CD14-positive monocyte (primary cell): ENCODE results near the gene PPP2R2C. TPM values are rescaled to one million over a fixed set of nuclear protein-coding genes. Genes with fewer than 3 reads are reported as not detected.

Source experiments
- DNase-seq, 3 donors: peaks; one replicate each; pipeline ENCODE4 v3.0.0-alpha.2; 2011 to 2022
- H2AFZ ChIP-seq: 2 replicates; pipeline ENCODE4 v1.6.0; 2012; ENCODE audit warnings: mild to moderate bottlenecking, low read depth, low read length, inconsistent platforms; ENCODE audit not compliant: insufficient read depth, poor library complexity, severe bottlenecking
- H3K27ac ChIP-seq, 2 donors: 1 replicate in 1 of 2; 2 replicates in 1 of 2; pipeline ENCODE4 v1.5.1; 2012 to 2013; ENCODE audit warnings: low read length in 2 of 2, control low read depth in 1 of 2, inconsistent platforms in 1 of 2, low read depth in 1 of 2, mild to moderate bottlenecking in 1 of 2
- H3K27me3 ChIP-seq, 2 donors: one replicate each; pipeline versions ENCODE4 v1.6.0 to v1.6.1; 2011 to 2013; ENCODE audit warnings: low read length in 2 of 2; ENCODE audit not compliant: control insufficient read depth in 2 of 2, insufficient read depth in 2 of 2
- H3K36me3 ChIP-seq, 2 donors: replicated peaks in 1 of 2; 1 replicate in 1 of 2; 2 replicates in 1 of 2; pipeline versions ENCODE4 v1.5.1 to v1.6.1; 2012 to 2013; ENCODE audit warnings: low read length in 2 of 2, control low read depth in 1 of 2, inconsistent platforms in 1 of 2, mild to moderate bottlenecking in 1 of 2; ENCODE audit not compliant: insufficient read depth in 2 of 2, control insufficient read depth in 1 of 2
- H3K4me1 ChIP-seq, 2 donors: 1 replicate in 1 of 2; 2 replicates in 1 of 2; pipeline versions ENCODE4 v1.5.1 to v1.6.1; 2012 to 2013; ENCODE audit warnings: low read length in 2 of 2, control low read depth in 1 of 2, inconsistent platforms in 1 of 2, mild to moderate bottlenecking in 1 of 2, moderate library complexity in 1 of 2; ENCODE audit not compliant: insufficient read depth in 2 of 2, control insufficient read depth in 1 of 2
- H3K4me2 ChIP-seq: replicated peaks from 2 replicates; pipeline ENCODE3; 2012; ENCODE audit warnings: low read length, moderate library complexity, mild to moderate bottlenecking; ENCODE audit not compliant: poor library complexity, severe bottlenecking; ENCODE audit errors: extremely low read depth
- H3K4me3 ChIP-seq, 3 experiments: fragments of 200-600 bp in 1 of 3; sonication (generic) in 1 of 3; replicated peaks in 1 of 3; 1 replicate in 2 of 3; 2 replicates in 1 of 3; pipeline ENCODE4 v1.5.1; 2011 to 2013; ENCODE audit warnings: low read length in 3 of 3, mild to moderate bottlenecking in 3 of 3, control low read depth in 2 of 3, low read depth in 2 of 3, inconsistent platforms in 1 of 3, moderate library complexity in 1 of 3
- H3K79me2 ChIP-seq: 2 replicates; pipeline ENCODE4 v1.6.0; 2012; ENCODE audit warnings: mild to moderate bottlenecking, control low read depth, inconsistent platforms, low read length, moderate library complexity; ENCODE audit not compliant: insufficient read depth
- H3K9ac ChIP-seq: 2 replicates; pipeline ENCODE4 v1.6.0; 2017; ENCODE audit warnings: low read length, mild to moderate bottlenecking; ENCODE audit not compliant: insufficient read depth, poor library complexity, severe bottlenecking
- H3K9me3 ChIP-seq, 2 donors: replicated peaks in 1 of 2; 1 replicate in 1 of 2; 2 replicates in 1 of 2; pipeline versions ENCODE4 v1.5.1 to v1.6.1; 2012 to 2013; ENCODE audit warnings: low read length in 2 of 2, control low read depth in 1 of 2; ENCODE audit not compliant: control insufficient read depth in 1 of 2, insufficient read depth in 1 of 2
- H4K20me1 ChIP-seq: 2 replicates; pipeline ENCODE4 v1.6.0; 2012; ENCODE audit warnings: mild to moderate bottlenecking, low read length, control low read depth, moderate library complexity; ENCODE audit not compliant: insufficient read depth
- H3K27ac Mint-ChIP-seq, 7 donors: one replicate each; pipeline ENCODE4 v1.8.0; 2020; ENCODE audit warnings: mild to moderate bottlenecking in 7 of 7, mixed read lengths in 7 of 7, moderate library complexity in 6 of 7, inconsistent platforms in 2 of 7
- H3K27me3 Mint-ChIP-seq, 3 donors: one replicate each; pipeline ENCODE4 v1.8.0; 2021 to 2022; ENCODE audit warnings: low read depth in 3 of 3, mild to moderate bottlenecking in 3 of 3, mixed read lengths in 3 of 3, moderate library complexity in 3 of 3, inconsistent platforms in 1 of 3
- H3K36me3 Mint-ChIP-seq, 2 donors: one replicate each; pipeline ENCODE4 v1.8.0; 2020; ENCODE audit warnings: mixed read lengths in 2 of 2, inconsistent platforms in 1 of 2, mild to moderate bottlenecking in 1 of 2
- H3K4me1 Mint-ChIP-seq: one replicate; pipeline ENCODE4 v1.8.0; 2020; ENCODE audit warnings: mild to moderate bottlenecking, mixed read lengths
- H3K4me3 Mint-ChIP-seq, 2 donors: one replicate each; pipeline ENCODE4 v1.8.0; 2020; ENCODE audit warnings: mild to moderate bottlenecking in 2 of 2, mixed read lengths in 2 of 2, moderate library complexity in 1 of 2
- H3K9me3 Mint-ChIP-seq, 7 donors: one replicate each; pipeline ENCODE4 v1.8.0; 2020 to 2022; ENCODE audit warnings: mixed read lengths in 7 of 7, mild to moderate bottlenecking in 6 of 7, moderate library complexity in 6 of 7, inconsistent platforms in 2 of 7
- CTCF ChIP-seq: fragments of 200-600 bp; IDR thresholded peaks from one replicate; pipeline ENCODE4 v1.8.0; 2022; ENCODE audit warnings: antibody characterized with exemption, mild to moderate bottlenecking
- WGBS: methylation state at CpG from one replicate; pipeline ENCODE4 v1.1.5; 2013; ENCODE audit warnings: missing lambda C conversion rate; ENCODE audit not compliant: insufficient coverage; 5-methylcytosine and 5-hydroxymethylcytosine counted together
- intact Hi-C, 2 donors: fragments of 100-400 bp; cut with micrococcal nuclease; formaldehyde crosslinking; loops; one replicate each; pipeline versions ENCODE4 v1.15.0 to v1.15.1; 2023
- polyA plus RNA-seq, 3 donors: library from polyadenylated mRNA; depleted of rRNA in 1 of 3; unstranded in 2 of 3; stranded (reverse) in 1 of 3; fragments of 300-500 nt in 2 of 3; fragments of >200 nt in 1 of 3; fragmentation: Illumina TruSeq in 2 of 3; gene quantifications; 1 replicate in 2 of 3; 2 replicates in 1 of 3; pipeline ENCODE4 v1.2.3, GENCODE V29; 2012 to 2021

Gene PPP2R2C
- polyA plus RNA-seq, 3 donors: not detected

GRCh38 chr4:6360385-6360784 is 112.0 kb downstream of the PPP2R2C start:
- Histone ChIP-seq H3K4me3 (no peak overlapping the region), H3K79me2 (no peaks in the 10 kb centered on the region), H3K27ac (no peak overlapping the region), H3K36me3 (no peaks in the 10 kb centered on the region), H4K20me1 (no peaks in the 10 kb centered on the region), H3K4me2 (no peak overlapping the region), H3K9me3 (peaks cover 0 to 2% of the 10 kb centered on the region in 2 donors), H3K27me3 (no peaks in the 10 kb centered on the region), H2AFZ (no peak overlapping the region), H3K9ac (no peak overlapping the region), H3K4me1 (no peaks in the 10 kb centered on the region)
- no peaks in the 10 kb centered on the region for H3K4me1 Mint-ChIP-seq
- H3K27ac Mint-ChIP-seq: no peak overlapping the region
- intact Hi-C loops: no loop called here
- TF ChIP-seq CTCF: no peak
- H3K27me3 Mint-ChIP-seq: peaks cover 2 to 4% (median 3%) of the 10 kb centered on the region in 3 donors
- WGBS: 47% methylated on average over 10 of the region's 10 CpGs
- no peak overlapping the region for H3K4me3 Mint-ChIP-seq
- no peak for DNase-seq
- H3K36me3 Mint-ChIP-seq: no peaks in the 10 kb centered on the region
- H3K9me3 Mint-ChIP-seq: peaks cover 0 to 5% (median 0%) of the 10 kb centered on the region in 7 donors

GRCh38 chr4:6359536-6360308 is 112.7 kb downstream of the PPP2R2C start:
- DNase-seq: no peak
- Mint-ChIP-seq H3K36me3 (no peaks in the 10 kb centered on the region), H3K27ac (no peak overlapping the region), H3K9me3 (peaks cover 0 to 5% (median 0%) of the 10 kb centered on the region in 7 donors), H3K4me1 (no peaks in the 10 kb centered on the region), H3K27me3 (peaks cover 3 to 7% (median 4%) of the 10 kb centered on the region in 3 donors), H3K4me3 (no peak overlapping the region)
- Histone ChIP-seq H3K9me3 (peaks cover 0 to 2% of the 10 kb centered on the region in 2 donors), H4K20me1 (no peaks in the 10 kb centered on the region), H3K79me2 (no peaks in the 10 kb centered on the region), H3K4me3 (no peak overlapping the region), H3K9ac (no peak overlapping the region), H3K27me3 (no peaks in the 10 kb centered on the region), H3K4me1 (no peaks in the 10 kb centered on the region), H2AFZ (no peak overlapping the region), H3K36me3 (no peaks in the 10 kb centered on the region), H3K4me2 (no peak overlapping the region), H3K27ac (no peak overlapping the region)
- intact Hi-C loops: no loop called here
- no peak for TF ChIP-seq CTCF
- 75% methylated on average over 8 of the region's 11 CpGs for WGBS
